WTC11 (cell line): ENCODE measurements around the gene SYNPO2. TPM values are rescaled to one million over a fixed set of nuclear protein-coding genes. Genes with fewer than 3 reads are reported as not detected.

Experiments used
- ATAC-seq: fragments of 200-7000 bp; cut with Tn5 transposase; 2 replicates; pipeline ENCODE4 v1.10.0; 2021; ENCODE audit warnings: mild to moderate bottlenecking, moderate library complexity
- CTCF ChIA-PET: fragments of 300-600 bp; sonication (Branson Sonifier 250); formaldehyde crosslinking; loops from one replicate; lab custom pipeline; 2021; ENCODE audit warnings: antibody characterized with exemption; lab: Charles Lee
- POLR2A ChIA-PET: fragments of 350-600 bp; sonication (Branson Sonifier 250); formaldehyde crosslinking; loops from one replicate; lab custom pipeline; 2021; ENCODE audit warnings: antibody characterized with exemption; lab: Charles Lee
- DNase-seq: peaks from one replicate; pipeline ENCODE4 v3.0.0; 2021; ENCODE audit warnings: low spot score
- H3K27ac Mint-ChIP-seq: 2 replicates; pipeline ENCODE4 v1.8.0; 2021; ENCODE audit warnings: mixed read lengths
- H3K27me3 Mint-ChIP-seq: 2 replicates; pipeline ENCODE4 v1.8.0; 2021; ENCODE audit warnings: low read depth, mild to moderate bottlenecking, moderate library complexity, mixed read lengths
- H3K36me3 Mint-ChIP-seq: 2 replicates; pipeline ENCODE4 v1.8.0; 2021; ENCODE audit warnings: mixed read lengths
- H3K4me1 Mint-ChIP-seq: 2 replicates; pipeline ENCODE4 v1.8.0; 2022; ENCODE audit warnings: mixed read lengths
- H3K4me3 Mint-ChIP-seq: 2 replicates; pipeline ENCODE4 v1.8.0; 2021; ENCODE audit warnings: mild to moderate bottlenecking, moderate library complexity, mixed read lengths
- H3K9me3 Mint-ChIP-seq: 2 replicates; pipeline ENCODE4 v1.8.0; 2021; ENCODE audit warnings: mixed read lengths
- ATF1 ChIP-seq: sonication (generic); formaldehyde crosslinking; IDR thresholded peaks from 2 replicates; pipeline ENCODE4 v1.8.1; 2023; ENCODE audit warnings: mild to moderate bottlenecking, moderate library complexity, missing genetic modification reagents
- ELF4 ChIP-seq: sonication (generic); formaldehyde crosslinking; IDR thresholded peaks from 2 replicates; pipeline ENCODE4 v1.8.1; 2022; ENCODE audit warnings: low read depth, mild to moderate bottlenecking, moderate library complexity, missing genetic modification reagents
- ERG ChIP-seq: fragments of 250-450 bp; sonication (Bioruptor Pico); IDR thresholded peaks from 2 replicates; pipeline ENCODE4 v1.8.0; 2021; ENCODE audit warnings: mild to moderate bottlenecking
- FOXJ3 ChIP-seq: sonication (generic); formaldehyde crosslinking; IDR thresholded peaks from 2 replicates; pipeline ENCODE4 v1.9.0; 2021; ENCODE audit warnings: missing genetic modification reagents, mild to moderate bottlenecking, borderline replicate concordance
- FOXK1 ChIP-seq: sonication (generic); formaldehyde crosslinking; IDR thresholded peaks from 2 replicates; pipeline ENCODE4 v1.8.0; 2022; ENCODE audit warnings: mild to moderate bottlenecking, moderate library complexity, missing genetic modification reagents
- GRHL2 ChIP-seq: fragments of 250-450 bp; sonication (Bioruptor Pico); IDR thresholded peaks from 2 replicates; pipeline ENCODE4 v1.8.0; 2022; ENCODE audit warnings: mild to moderate bottlenecking, moderate library complexity; ENCODE audit not compliant: insufficient replicate concordance, severe bottlenecking
- GTF2I ChIP-seq: fragments of 250-450 bp; sonication (Bioruptor Pico); conservative IDR thresholded peaks from 2 replicates; pipeline ENCODE4 v1.4.0; 2021; ENCODE audit warnings: mild to moderate bottlenecking
- JUN ChIP-seq: sonication (generic); formaldehyde crosslinking; IDR thresholded peaks from 2 replicates; pipeline ENCODE4 v1.8.0; 2023; ENCODE audit warnings: mild to moderate bottlenecking, missing genetic modification reagents
- MXD4 ChIP-seq: fragments of 250-450 bp; sonication (Bioruptor Pico); IDR thresholded peaks from 2 replicates; pipeline ENCODE4 v1.8.0; 2021; ENCODE audit warnings: mild to moderate bottlenecking, moderate library complexity, borderline replicate concordance
- NFYB ChIP-seq: sonication (generic); formaldehyde crosslinking; conservative IDR thresholded peaks from 2 replicates; pipeline ENCODE4 v1.8.0; 2022; ENCODE audit warnings: low read depth, missing genetic modification reagents
- PRRX2 ChIP-seq: fragments of 250-450 bp; sonication (Bioruptor Pico); IDR thresholded peaks from 2 replicates; pipeline ENCODE4 v1.8.0; 2021; ENCODE audit warnings: mild to moderate bottlenecking
- TEAD4 ChIP-seq: sonication (generic); formaldehyde crosslinking; IDR thresholded peaks from 2 replicates; pipeline ENCODE4 v1.8.0; 2022; ENCODE audit warnings: mild to moderate bottlenecking, missing genetic modification reagents
- ZNF416 ChIP-seq: fragments of 250-450 bp; sonication (Bioruptor Pico); IDR thresholded peaks from 2 replicates; pipeline ENCODE4 v1.9.0; 2021; ENCODE audit warnings: mild to moderate bottlenecking, inconsistent platforms
- ZNF423 ChIP-seq: fragments of 250-450 bp; sonication (Bioruptor Pico); IDR thresholded peaks from 2 replicates; pipeline ENCODE4 v2.1.2; 2022; ENCODE audit warnings: mild to moderate bottlenecking, moderate library complexity
- ZNF425 ChIP-seq: fragments of 250-450 bp; sonication (Bioruptor Pico); conservative IDR thresholded peaks from 2 replicates; pipeline ENCODE4 v1.9.0; 2021; ENCODE audit warnings: mild to moderate bottlenecking
- total RNA-seq: library from RNA; stranded (reverse); gene quantifications from 3 replicates; pipeline ENCODE4 v1.2.3, GENCODE V29; 2021
- TF ChIP-seq, protein P1 (sequence below): sonication (generic); formaldehyde crosslinking; IDR thresholded peaks from 2 replicates; pipeline ENCODE4 v1.8.0; 2022; ENCODE audit warnings: missing genetic modification reagents
- TF ChIP-seq, protein P2 (sequence below): sonication (generic); formaldehyde crosslinking; IDR thresholded peaks from 2 replicates; pipeline ENCODE4 v1.8.0; 2023; ENCODE audit warnings: missing genetic modification reagents, mild to moderate bottlenecking, borderline replicate concordance
- TF ChIP-seq, protein P3 (sequence below): sonication (generic); formaldehyde crosslinking; conservative IDR thresholded peaks from 2 replicates; pipeline ENCODE4 v1.8.1; 2023; ENCODE audit warnings: mild to moderate bottlenecking, low read depth, missing genetic modification reagents, moderate library complexity

SYNPO2 gene
- total RNA-seq, 1 experiment from 2014 or later = 1.9 TPM

GRCh38 chr4:119082661-119083060, 194.0 kb downstream of the SYNPO2 start:
- H3K9me3 Mint-ChIP-seq = no peaks in the 10 kb centered on the region
- H3K4me1 Mint-ChIP-seq = no peaks in the 10 kb centered on the region
- ATAC-seq (no peak), DNase-seq (no peak)
- TF ChIP-seq ERG (CRISPR knock-in tag) = no peak
- TF ChIP-seq JUN (CRISPR knock-in tag) = no peak
- no peak for TF ChIP-seq GRHL2 (CRISPR knock-in tag)
- TF ChIP-seq ZNF425 (CRISPR knock-in tag) = no peak
- TF ChIP-seq ATF1 = no peak
- no peaks in the 10 kb centered on the region for H3K36me3 Mint-ChIP-seq
- no peaks in the 10 kb centered on the region for H3K27me3 Mint-ChIP-seq
- POLR2A ChIA-PET = interaction anchor here (0.5 kb wide), 1 partner anchor 39 kb away, joined by 3 read pairs; no protein-coding TSS in a partner anchor
- no peak overlapping the region for H3K4me3 Mint-ChIP-seq
- CTCF ChIA-PET = no interaction called here
- no peak overlapping the region for H3K27ac Mint-ChIP-seq

DNA sequence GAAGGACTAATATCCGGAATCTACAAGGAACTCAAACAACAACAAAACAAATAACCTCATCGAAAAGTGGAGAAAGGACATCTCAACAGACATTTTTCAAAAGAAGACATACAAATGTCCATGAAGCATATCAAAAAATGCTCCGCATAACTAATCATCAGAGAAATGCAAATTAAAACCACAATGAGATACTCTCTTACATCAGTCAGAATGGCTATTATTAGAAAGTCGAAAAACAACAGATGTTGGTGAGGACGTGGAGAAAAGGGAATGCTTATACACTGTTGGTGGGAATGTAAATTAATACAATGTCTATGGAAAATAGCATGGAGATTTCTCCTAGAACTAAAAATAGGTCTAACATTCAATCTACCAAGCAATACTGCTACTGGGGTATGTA, 195.9 kb downstream of the SYNPO2 start:
- TF ChIP-seq, protein P1, sequence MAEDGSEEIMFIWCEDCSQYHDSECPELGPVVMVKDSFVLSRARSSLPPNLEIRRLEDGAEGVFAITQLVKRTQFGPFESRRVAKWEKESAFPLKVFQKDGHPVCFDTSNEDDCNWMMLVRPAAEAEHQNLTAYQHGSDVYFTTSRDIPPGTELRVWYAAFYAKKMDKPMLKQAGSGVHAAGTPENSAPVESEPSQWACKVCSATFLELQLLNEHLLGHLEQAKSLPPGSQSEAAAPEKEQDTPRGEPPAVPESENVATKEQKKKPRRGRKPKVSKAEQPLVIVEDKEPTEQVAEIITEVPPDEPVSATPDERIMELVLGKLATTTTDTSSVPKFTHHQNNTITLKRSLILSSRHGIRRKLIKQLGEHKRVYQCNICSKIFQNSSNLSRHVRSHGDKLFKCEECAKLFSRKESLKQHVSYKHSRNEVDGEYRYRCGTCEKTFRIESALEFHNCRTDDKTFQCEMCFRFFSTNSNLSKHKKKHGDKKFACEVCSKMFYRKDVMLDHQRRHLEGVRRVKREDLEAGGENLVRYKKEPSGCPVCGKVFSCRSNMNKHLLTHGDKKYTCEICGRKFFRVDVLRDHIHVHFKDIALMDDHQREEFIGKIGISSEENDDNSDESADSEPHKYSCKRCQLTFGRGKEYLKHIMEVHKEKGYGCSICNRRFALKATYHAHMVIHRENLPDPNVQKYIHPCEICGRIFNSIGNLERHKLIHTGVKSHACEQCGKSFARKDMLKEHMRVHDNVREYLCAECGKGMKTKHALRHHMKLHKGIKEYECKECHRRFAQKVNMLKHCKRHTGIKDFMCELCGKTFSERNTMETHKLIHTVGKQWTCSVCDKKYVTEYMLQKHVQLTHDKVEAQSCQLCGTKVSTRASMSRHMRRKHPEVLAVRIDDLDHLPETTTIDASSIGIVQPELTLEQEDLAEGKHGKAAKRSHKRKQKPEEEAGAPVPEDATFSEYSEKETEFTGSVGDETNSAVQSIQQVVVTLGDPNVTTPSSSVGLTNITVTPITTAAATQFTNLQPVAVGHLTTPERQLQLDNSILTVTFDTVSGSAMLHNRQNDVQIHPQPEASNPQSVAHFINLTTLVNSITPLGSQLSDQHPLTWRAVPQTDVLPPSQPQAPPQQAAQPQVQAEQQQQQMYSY (CRISPR knock-in tag) = no peak
- TF ChIP-seq, protein P2, sequence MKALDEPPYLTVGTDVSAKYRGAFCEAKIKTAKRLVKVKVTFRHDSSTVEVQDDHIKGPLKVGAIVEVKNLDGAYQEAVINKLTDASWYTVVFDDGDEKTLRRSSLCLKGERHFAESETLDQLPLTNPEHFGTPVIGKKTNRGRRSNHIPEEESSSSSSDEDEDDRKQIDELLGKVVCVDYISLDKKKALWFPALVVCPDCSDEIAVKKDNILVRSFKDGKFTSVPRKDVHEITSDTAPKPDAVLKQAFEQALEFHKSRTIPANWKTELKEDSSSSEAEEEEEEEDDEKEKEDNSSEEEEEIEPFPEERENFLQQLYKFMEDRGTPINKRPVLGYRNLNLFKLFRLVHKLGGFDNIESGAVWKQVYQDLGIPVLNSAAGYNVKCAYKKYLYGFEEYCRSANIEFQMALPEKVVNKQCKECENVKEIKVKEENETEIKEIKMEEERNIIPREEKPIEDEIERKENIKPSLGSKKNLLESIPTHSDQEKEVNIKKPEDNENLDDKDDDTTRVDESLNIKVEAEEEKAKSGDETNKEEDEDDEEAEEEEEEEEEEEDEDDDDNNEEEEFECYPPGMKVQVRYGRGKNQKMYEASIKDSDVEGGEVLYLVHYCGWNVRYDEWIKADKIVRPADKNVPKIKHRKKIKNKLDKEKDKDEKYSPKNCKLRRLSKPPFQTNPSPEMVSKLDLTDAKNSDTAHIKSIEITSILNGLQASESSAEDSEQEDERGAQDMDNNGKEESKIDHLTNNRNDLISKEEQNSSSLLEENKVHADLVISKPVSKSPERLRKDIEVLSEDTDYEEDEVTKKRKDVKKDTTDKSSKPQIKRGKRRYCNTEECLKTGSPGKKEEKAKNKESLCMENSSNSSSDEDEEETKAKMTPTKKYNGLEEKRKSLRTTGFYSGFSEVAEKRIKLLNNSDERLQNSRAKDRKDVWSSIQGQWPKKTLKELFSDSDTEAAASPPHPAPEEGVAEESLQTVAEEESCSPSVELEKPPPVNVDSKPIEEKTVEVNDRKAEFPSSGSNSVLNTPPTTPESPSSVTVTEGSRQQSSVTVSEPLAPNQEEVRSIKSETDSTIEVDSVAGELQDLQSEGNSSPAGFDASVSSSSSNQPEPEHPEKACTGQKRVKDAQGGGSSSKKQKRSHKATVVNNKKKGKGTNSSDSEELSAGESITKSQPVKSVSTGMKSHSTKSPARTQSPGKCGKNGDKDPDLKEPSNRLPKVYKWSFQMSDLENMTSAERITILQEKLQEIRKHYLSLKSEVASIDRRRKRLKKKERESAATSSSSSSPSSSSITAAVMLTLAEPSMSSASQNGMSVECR (CRISPR knock-in tag) = no peak
- no peak for TF ChIP-seq ELF4 (CRISPR knock-in tag)
- TF ChIP-seq ZNF423 (CRISPR knock-in tag) = no peak
- Mint-ChIP-seq H3K27ac (no peak overlapping the region), H3K9me3 (no peaks in the 10 kb centered on the region), H3K36me3 (no peaks in the 10 kb centered on the region), H3K27me3 (no peaks in the 10 kb centered on the region), H3K4me1 (no peaks in the 10 kb centered on the region), H3K4me3 (no peak overlapping the region)
- ChIA-PET POLR2A (no interaction called here), CTCF (no interaction called here)
- DNase-seq (no peak), ATAC-seq (no peak)

- Mint-ChIP-seq H3K4me1 (no peaks in the 10 kb centered on the region), H3K4me3 (no peak overlapping the region), H3K9me3 (no peaks in the 10 kb centered on the region; the same call in 1 of the 2 replicates), H3K27me3 (no peaks in the 10 kb centered on the region), H3K27ac (no peak overlapping the region), H3K36me3 (no peaks in the 10 kb centered on the region)
- POLR2A ChIA-PET = no interaction called here
- CTCF ChIA-PET = interaction anchor here (0.6 to 2.0 kb wide), 3 partner anchors 47 to 203 kb away, joined by 3 to 6 read pairs (median 3); no protein-coding TSS in a partner anchor
- ATAC-seq (no peak), DNase-seq (no peak)
- TF ChIP-seq JUN (CRISPR knock-in tag) = no peak
- no peak for TF ChIP-seq PRRX2 (CRISPR knock-in tag)
- TF ChIP-seq ZNF416 = no peak
- no peak for TF ChIP-seq TEAD4
- no peak for TF ChIP-seq FOXK1
- no peak for TF ChIP-seq FOXJ3 (CRISPR knock-in tag)
- TF ChIP-seq MXD4 = no peak
- TF ChIP-seq, protein P3, sequence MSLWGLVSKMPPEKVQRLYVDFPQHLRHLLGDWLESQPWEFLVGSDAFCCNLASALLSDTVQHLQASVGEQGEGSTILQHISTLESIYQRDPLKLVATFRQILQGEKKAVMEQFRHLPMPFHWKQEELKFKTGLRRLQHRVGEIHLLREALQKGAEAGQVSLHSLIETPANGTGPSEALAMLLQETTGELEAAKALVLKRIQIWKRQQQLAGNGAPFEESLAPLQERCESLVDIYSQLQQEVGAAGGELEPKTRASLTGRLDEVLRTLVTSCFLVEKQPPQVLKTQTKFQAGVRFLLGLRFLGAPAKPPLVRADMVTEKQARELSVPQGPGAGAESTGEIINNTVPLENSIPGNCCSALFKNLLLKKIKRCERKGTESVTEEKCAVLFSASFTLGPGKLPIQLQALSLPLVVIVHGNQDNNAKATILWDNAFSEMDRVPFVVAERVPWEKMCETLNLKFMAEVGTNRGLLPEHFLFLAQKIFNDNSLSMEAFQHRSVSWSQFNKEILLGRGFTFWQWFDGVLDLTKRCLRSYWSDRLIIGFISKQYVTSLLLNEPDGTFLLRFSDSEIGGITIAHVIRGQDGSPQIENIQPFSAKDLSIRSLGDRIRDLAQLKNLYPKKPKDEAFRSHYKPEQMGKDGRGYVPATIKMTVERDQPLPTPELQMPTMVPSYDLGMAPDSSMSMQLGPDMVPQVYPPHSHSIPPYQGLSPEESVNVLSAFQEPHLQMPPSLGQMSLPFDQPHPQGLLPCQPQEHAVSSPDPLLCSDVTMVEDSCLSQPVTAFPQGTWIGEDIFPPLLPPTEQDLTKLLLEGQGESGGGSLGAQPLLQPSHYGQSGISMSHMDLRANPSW (CRISPR knock-in tag) = no peak
- no peak for TF ChIP-seq GTF2I (CRISPR knock-in tag)
- no peak for TF ChIP-seq NFYB (CRISPR knock-in tag)
Observed at GRCh38 chr4:119087121-119087520, 198.5 kb downstream of the SYNPO2 start.
